Measurements from ENCODE around the gene PSMB5. TPM values are rescaled to one million over a fixed set of nuclear protein-coding genes. Genes with fewer than 3 reads are reported as not detected.

The PSMB5 gene
- total and polyA plus RNA-seq, 2 of the 13 experiments (the other 11 are each of a cell fraction or from before 2014, with no cell fraction given): 705 to 871 TPM

DNA sequence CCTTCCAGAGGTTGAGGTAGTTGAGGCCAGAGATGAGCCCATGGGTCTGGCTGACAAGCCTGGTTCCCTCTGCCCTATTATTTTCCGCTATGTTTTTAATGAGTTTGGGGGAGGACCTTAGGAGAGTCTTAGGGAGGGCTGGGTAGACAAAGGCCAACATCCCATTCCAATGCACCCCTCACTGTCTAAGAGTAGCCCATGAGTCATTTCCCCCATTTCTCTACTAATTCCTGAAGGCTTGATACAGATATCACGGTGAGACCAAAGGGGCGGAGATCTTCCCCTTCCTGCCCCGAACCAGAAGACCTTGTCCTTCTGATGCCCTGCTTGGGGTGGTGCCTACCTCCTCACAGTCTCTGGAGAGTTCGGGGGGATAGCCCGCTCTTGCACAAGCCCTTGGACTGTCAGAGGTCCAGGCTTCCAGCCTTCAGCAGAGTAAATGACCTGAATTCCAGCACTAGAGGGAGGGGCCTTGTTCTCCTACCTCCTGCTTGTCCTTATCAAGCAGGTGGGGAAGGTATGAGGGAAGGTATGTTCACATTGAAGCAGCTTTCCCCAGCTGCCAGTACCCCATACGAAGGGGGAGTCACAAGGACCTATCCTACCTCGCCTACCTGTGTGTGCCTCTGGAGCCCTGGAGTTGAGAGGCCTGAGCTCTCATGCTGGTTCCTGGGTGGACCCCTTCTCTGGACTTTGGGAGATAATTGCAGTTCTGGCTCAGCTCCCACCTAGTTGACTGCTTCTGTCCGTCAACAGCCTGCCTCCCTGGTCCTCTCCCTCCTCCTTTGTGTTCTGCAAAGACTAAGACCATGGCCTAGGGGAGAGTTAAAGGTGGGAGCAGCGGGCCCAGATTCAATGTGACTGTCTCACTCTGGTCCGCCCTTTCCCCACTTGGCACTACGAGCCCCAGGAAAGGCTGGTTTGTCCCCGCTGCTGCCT is 11.0 kb upstream of the PSMB5 start (continued):
- TF ChIP-seq, protein P1, sequence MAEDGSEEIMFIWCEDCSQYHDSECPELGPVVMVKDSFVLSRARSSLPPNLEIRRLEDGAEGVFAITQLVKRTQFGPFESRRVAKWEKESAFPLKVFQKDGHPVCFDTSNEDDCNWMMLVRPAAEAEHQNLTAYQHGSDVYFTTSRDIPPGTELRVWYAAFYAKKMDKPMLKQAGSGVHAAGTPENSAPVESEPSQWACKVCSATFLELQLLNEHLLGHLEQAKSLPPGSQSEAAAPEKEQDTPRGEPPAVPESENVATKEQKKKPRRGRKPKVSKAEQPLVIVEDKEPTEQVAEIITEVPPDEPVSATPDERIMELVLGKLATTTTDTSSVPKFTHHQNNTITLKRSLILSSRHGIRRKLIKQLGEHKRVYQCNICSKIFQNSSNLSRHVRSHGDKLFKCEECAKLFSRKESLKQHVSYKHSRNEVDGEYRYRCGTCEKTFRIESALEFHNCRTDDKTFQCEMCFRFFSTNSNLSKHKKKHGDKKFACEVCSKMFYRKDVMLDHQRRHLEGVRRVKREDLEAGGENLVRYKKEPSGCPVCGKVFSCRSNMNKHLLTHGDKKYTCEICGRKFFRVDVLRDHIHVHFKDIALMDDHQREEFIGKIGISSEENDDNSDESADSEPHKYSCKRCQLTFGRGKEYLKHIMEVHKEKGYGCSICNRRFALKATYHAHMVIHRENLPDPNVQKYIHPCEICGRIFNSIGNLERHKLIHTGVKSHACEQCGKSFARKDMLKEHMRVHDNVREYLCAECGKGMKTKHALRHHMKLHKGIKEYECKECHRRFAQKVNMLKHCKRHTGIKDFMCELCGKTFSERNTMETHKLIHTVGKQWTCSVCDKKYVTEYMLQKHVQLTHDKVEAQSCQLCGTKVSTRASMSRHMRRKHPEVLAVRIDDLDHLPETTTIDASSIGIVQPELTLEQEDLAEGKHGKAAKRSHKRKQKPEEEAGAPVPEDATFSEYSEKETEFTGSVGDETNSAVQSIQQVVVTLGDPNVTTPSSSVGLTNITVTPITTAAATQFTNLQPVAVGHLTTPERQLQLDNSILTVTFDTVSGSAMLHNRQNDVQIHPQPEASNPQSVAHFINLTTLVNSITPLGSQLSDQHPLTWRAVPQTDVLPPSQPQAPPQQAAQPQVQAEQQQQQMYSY (CRISPR knock-in tag; IDR thresholded peaks at IDR 0.05): no peak
- TF ChIP-seq ZNF263 (CRISPR knock-in tag; IDR thresholded peaks at IDR 0.05): peak; percentile 94
- TF ChIP-seq ZFX (CRISPR knock-in tag; IDR thresholded peaks at IDR 0.05; ENCODE audit: low read depth): peak; percentile 14; the same call in 1 of the 2 replicates
- TF ChIP-seq ZNF496 (CRISPR knock-in tag; IDR thresholded peaks at IDR 0.05; ENCODE audit: insufficient replicate concordance): no peak
- no peak for TF ChIP-seq TCF12 (IDR thresholded peaks at IDR 0.05)
- no peak for TF ChIP-seq TCF12 (CRISPR knock-in tag; IDR thresholded peaks at IDR 0.05)
- no peak for TF ChIP-seq ZNF878 (CRISPR knock-in tag; IDR thresholded peaks at IDR 0.05)
- TF ChIP-seq, protein P2, sequence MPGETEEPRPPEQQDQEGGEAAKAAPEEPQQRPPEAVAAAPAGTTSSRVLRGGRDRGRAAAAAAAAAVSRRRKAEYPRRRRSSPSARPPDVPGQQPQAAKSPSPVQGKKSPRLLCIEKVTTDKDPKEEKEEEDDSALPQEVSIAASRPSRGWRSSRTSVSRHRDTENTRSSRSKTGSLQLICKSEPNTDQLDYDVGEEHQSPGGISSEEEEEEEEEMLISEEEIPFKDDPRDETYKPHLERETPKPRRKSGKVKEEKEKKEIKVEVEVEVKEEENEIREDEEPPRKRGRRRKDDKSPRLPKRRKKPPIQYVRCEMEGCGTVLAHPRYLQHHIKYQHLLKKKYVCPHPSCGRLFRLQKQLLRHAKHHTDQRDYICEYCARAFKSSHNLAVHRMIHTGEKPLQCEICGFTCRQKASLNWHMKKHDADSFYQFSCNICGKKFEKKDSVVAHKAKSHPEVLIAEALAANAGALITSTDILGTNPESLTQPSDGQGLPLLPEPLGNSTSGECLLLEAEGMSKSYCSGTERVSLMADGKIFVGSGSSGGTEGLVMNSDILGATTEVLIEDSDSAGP (CRISPR knock-in tag; IDR thresholded peaks at IDR 0.05; ENCODE audit: borderline replicate concordance): 0 out of 2 replicates have a peak, but pooled peaks have one; percentile 27
- 0 out of 2 replicates have a peak, but pooled peaks have one; percentile 17 for TF ChIP-seq NFIB (CRISPR knock-in tag; IDR thresholded peaks at IDR 0.05; ENCODE audit: borderline replicate concordance)
- TF ChIP-seq ZNF792 (CRISPR knock-in tag; IDR thresholded peaks at IDR 0.05): no peak
- peak; percentile 12; the same call in 1 of the 2 replicates for TF ChIP-seq ZBTB7A (CRISPR knock-in tag; IDR thresholded peaks at IDR 0.05)
- no peak for TF ChIP-seq PPARG (CRISPR knock-in tag; conservative IDR thresholded peaks at IDR 0.05)
- TF ChIP-seq CREM (IDR thresholded peaks at IDR 0.05): no peak
- TF ChIP-seq CREM (CRISPR knock-in tag; IDR thresholded peaks at IDR 0.05): no peak
- no peak for TF ChIP-seq SALL2 (CRISPR knock-in tag; IDR thresholded peaks at IDR 0.05)
- no peak for TF ChIP-seq ZNF629 (CRISPR knock-in tag; conservative IDR thresholded peaks at IDR 0.05)
- no peak for TF ChIP-seq NFIC (IDR thresholded peaks at IDR 0.05; ENCODE audit: low read length)
- 0 out of 2 replicates have a peak, but pooled peaks have one; percentile 16 for TF ChIP-seq ZNF564 (CRISPR knock-in tag; IDR thresholded peaks at IDR 0.05)
- 0 out of 2 replicates have a peak, but pooled peaks have one; percentile 26 for TF ChIP-seq ZNF746 (CRISPR knock-in tag; IDR thresholded peaks at IDR 0.05)
- TF ChIP-seq ZNF232 (CRISPR knock-in tag; IDR thresholded peaks at IDR 0.05; ENCODE audit: borderline replicate concordance): no peak
- TF ChIP-seq, protein P3, sequence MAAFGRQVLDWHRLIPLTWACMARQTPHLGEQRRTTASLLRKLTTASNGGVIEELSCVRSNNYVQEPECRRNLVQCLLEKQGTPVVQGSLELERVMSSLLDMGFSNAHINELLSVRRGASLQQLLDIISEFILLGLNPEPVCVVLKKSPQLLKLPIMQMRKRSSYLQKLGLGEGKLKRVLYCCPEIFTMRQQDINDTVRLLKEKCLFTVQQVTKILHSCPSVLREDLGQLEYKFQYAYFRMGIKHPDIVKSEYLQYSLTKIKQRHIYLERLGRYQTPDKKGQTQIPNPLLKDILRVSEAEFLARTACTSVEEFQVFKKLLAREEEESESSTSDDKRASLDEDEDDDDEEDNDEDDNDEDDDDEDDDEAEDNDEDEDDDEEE (CRISPR knock-in tag; IDR thresholded peaks at IDR 0.05): no peak
- TF ChIP-seq U2AF1 (optimal IDR thresholded peaks at IDR 0.05; ENCODE audit: low read depth, low read length): no peak
